Fibroblast of mammary gland (primary cell): ENCODE results near the gene HOXB7.

Source experiments
- DNase-seq: peaks from one replicate; pipeline ENCODE4 v3.0.0-alpha.2; 2010; ENCODE audit warnings: low read depth
- H3K4me3 ChIP-seq: 2 replicates; pipeline ENCODE4 v1.5.1; 2011; ENCODE audit warnings: low read depth, mild to moderate bottlenecking, low read length, moderate library complexity; ENCODE audit not compliant: control insufficient read depth
- TF ChIP-seq, protein P1 (sequence below): conservative IDR thresholded peaks from 2 replicates; pipeline ENCODE4 v1.5.1; 2011; ENCODE audit warnings: low read depth, low read length, inconsistent platforms; ENCODE audit not compliant: control insufficient read depth, insufficient read depth

HOXB7 gene

GRCh38 chr17:48589831-48590606 is 20.8 kb downstream of the HOXB7 start, which contains the start of gene HOXB3:
TSS of gene HOXB3 (minus strand) at chr17:48590241. CDS start at chr17:48552474, 37,767 bp downstream.
- peak within 1 kb of the TSS; percentile 15 for H3K4me3 ChIP-seq
- no peak for DNase-seq
- TF ChIP-seq, protein P1, sequence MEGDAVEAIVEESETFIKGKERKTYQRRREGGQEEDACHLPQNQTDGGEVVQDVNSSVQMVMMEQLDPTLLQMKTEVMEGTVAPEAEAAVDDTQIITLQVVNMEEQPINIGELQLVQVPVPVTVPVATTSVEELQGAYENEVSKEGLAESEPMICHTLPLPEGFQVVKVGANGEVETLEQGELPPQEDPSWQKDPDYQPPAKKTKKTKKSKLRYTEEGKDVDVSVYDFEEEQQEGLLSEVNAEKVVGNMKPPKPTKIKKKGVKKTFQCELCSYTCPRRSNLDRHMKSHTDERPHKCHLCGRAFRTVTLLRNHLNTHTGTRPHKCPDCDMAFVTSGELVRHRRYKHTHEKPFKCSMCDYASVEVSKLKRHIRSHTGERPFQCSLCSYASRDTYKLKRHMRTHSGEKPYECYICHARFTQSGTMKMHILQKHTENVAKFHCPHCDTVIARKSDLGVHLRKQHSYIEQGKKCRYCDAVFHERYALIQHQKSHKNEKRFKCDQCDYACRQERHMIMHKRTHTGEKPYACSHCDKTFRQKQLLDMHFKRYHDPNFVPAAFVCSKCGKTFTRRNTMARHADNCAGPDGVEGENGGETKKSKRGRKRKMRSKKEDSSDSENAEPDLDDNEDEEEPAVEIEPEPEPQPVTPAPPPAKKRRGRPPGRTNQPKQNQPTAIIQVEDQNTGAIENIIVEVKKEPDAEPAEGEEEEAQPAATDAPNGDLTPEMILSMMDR: no peak

DNA sequence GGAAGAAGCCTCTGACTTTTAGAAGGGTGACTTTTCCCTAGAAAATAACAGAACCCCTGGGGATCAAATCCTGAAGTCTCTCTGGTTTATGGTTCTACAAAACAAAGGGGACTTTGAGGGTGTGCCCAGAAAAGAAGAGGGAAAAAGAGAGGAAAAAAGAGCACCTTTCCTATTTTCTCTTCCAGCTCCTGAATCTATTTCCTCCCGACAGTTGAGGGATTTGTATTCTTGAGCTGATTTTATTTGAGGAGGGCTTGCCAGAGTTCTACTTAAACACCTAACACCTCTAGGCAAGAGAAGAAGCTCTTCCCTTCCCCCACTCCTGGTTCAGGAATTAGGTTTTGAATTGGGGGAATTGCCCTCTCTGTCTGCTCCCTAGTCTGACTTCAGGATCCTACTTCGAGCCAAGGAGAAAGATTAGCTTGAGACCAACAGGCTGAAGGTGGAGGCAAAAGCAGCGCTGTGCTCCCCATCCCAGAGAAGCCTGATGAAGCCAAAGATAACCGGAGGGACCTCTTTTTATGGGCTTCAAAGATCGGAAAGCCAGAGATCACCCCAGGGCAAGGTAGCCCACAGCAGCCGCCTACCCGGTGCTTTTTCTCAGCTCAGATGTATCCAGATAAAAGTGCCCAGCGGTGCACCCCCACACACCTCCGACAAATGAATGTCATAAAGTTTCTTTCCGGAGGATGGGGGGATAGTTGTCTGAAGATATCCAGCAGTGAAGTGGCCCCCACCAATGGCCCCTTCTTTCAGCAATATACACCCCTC is 21.6 kb downstream of the HOXB7 start:
- H3K4me3 ChIP-seq: peak overlapping the region; percentile 15
- TF ChIP-seq, protein P1: no peak
- no peak for DNase-seq

DNA sequence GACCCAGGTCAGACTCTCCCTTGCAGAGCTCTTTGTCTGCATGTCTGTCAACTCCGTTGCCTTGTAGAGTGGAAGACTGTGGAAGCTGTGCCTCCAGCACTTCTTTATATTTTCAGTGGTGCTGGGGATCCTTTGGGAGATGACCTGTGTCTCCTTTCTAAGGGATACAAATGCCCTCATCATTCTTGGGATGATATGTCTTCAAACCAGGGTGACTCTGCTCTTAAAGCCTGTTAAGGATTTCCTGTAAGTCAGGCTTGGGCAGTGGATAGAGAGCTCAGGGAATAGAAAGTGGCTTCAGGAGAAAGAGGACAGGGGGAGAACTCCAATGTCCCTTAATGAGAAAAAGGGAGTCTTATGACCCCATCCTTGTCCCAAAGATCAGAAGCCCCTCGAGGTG is 22.3 kb downstream of the HOXB7 start:
- no peak for DNase-seq
- H3K4me3 ChIP-seq: peak overlapping the region; percentile 15
- TF ChIP-seq, protein P1: no peak

DNA sequence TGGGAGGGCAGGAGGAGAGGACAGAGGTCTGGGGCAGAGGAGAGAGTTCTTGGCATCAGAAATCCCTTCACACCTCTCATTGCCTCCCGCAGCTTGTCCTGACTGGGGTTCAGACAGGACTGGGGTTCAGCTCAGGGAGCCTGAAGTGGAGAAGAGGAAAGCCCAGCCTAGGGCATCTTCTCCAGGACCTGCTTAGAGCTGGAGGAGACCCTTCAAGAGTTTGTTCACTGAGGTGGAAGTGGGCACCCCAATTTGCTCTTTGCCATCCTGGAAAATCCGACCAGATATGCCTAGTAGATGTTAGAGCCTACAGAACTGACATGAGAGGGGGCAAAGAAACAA is 22.8 kb downstream of the HOXB7 start:
- no peak for DNase-seq
- TF ChIP-seq, protein P1: no peak
- no peak overlapping the region for H3K4me3 ChIP-seq

DNA sequence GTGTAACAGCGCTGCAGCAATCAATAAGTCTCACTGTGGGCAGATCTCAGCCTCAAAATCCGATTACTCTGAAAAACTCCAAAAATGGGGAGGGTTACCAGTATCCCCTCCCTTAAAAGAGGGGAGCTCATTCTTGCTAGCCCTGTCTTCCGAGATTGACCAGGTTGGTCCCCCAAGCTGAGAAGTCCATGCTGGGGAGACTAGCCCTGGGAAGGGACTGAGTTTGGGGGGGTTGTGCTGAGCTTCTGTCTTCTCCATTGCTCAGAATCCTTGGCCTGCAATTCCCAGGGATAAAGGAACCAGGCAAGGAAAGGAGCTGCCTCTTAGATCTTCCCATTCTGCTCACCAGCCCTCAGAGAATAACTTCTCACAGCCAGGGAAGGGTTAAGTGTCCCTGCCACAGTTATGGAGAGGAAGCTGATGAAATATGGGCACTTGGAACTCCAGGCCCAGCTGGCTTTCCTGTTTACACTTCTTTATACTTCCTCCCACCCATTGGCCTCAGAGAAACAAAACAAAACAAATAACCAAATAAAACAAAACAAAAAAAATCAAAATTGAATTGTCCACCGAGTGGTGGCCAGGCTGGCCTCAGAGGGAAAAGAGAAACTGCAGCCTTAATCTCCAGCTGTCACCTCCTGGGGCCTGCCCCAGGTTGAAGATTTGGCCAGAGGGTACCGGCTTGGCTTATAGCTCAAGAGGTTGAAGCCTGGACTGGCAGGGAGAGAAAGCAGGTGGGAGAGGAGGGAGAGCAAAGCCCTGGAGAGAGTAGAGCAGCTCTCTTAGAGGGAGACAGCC is 23.3 kb downstream of the HOXB7 start:
- peak overlapping the region; percentile 5 for H3K4me3 ChIP-seq
- TF ChIP-seq, protein P1: no peak
- no peak for DNase-seq
